Ishikawa (cell line): ENCODE data around the gene KLF3.

Source experiments
- CEBPB ChIP-seq: IDR thresholded peaks from 2 replicates; pipeline ENCODE4 v1.6.1; 2012
- CREB1 ChIP-seq: IDR thresholded peaks from 2 replicates; pipeline ENCODE4 v1.6.1; 2012; ENCODE audit warnings: low read depth
- EGR1 ChIP-seq: IDR thresholded peaks from 2 replicates; pipeline ENCODE4 v1.6.1; 2012
- FOXM1 ChIP-seq: IDR thresholded peaks from 2 replicates; pipeline ENCODE4 v1.6.1; 2012; ENCODE audit warnings: low read depth, borderline replicate concordance
- RAD21 ChIP-seq: IDR thresholded peaks from 2 replicates; pipeline ENCODE4 v1.6.1; 2012; ENCODE audit warnings: low read depth
- TCF12 ChIP-seq: IDR thresholded peaks from 2 replicates; pipeline ENCODE4 v1.6.1; 2012; ENCODE audit warnings: low read depth
- TEAD4 ChIP-seq: IDR thresholded peaks from 2 replicates; pipeline ENCODE4 v1.6.1; 2012
- YY1 ChIP-seq: IDR thresholded peaks from 2 replicates; pipeline ENCODE4 v1.6.1; 2012; ENCODE audit warnings: low read depth
- ZBTB7A ChIP-seq: IDR thresholded peaks from 2 replicates; pipeline ENCODE4 v1.6.1; 2012; ENCODE audit warnings: low read depth
- TF ChIP-seq, protein P1 (sequence below): IDR thresholded peaks from 2 replicates; pipeline ENCODE4 v1.6.1; 2012
- TF ChIP-seq, protein P2 (sequence below): IDR thresholded peaks from 2 replicates; pipeline ENCODE4 v1.6.1; 2012

GRCh38 chr4:38670109-38670901 is 6.3 kb downstream of the KLF3 start:
- TF ChIP-seq TEAD4 (no peak), CREB1 (no peak), RAD21 (no peak), FOXM1 (no peak), YY1 (no peak), CEBPB (no peak), EGR1 (no peak), ZBTB7A (no peak), TCF12 (no peak)
- TF ChIP-seq, protein P1, sequence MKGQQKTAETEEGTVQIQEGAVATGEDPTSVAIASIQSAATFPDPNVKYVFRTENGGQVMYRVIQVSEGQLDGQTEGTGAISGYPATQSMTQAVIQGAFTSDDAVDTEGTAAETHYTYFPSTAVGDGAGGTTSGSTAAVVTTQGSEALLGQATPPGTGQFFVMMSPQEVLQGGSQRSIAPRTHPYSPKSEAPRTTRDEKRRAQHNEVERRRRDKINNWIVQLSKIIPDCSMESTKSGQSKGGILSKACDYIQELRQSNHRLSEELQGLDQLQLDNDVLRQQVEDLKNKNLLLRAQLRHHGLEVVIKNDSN = no peak
- TF ChIP-seq, protein P2, sequence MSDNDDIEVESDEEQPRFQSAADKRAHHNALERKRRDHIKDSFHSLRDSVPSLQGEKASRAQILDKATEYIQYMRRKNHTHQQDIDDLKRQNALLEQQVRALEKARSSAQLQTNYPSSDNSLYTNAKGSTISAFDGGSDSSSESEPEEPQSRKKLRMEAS = no peak
